ENCODE measurements around the gene GSTP1.

Gene GSTP1

DNA sequence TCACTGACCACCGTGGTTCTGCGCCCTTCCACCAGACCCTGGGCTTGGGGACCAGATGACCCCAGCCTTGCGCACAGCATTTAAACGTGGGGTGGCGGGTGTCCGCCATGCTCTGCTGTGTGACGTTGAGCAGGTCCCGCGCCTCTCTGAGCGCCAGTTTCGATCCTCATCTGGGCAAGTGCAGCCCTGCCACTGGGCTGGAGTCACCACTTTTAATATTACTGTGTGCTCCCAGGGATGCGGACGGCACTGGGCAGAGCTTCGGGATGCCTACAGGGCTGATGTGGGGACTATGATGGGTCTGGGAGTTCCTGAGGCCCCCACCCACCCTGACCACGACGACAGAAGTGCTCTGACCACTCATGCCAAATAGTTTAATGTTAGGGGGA lies 47.3 kb downstream of the GSTP1 start:
- Mint-ChIP-seq H3K9me3 (no peaks in the 10 kb centered on the region), H3K27ac (peak overlapping the region; percentile 87), H3K36me3 (peaks cover 1% of the 10 kb centered on the region), H3K27me3 (peaks cover 16% of the 10 kb centered on the region), H3K4me1 (peaks cover 17% of the 10 kb centered on the region), H3K4me3 (peak overlapping the region; percentile 86)
- no peak for DNase-seq
- CTCF ChIA-PET, result interaction anchor here (0.7 to 8.0 kb wide), 6 partner anchors 14 to 280 kb away, joined by 3 to 91 read pairs (median 23); partner anchors contain the start of gene ACY3

GRCh38 chr11:67631411-67631810 lies 47.8 kb downstream of the GSTP1 start:
- Mint-ChIP-seq H3K9me3 (no peaks in the 10 kb centered on the region), H3K4me1 (peaks cover 17% of the 10 kb centered on the region), H3K4me3 (peak overlapping the region; percentile 86), H3K36me3 (peaks cover 1% of the 10 kb centered on the region), H3K27ac (peak overlapping the region; percentile 87), H3K27me3 (peaks cover 18% of the 10 kb centered on the region)
- CTCF ChIA-PET, result interaction anchor here (4.4 to 8.0 kb wide), 3 partner anchors 16 to 28 kb away, joined by 36 to 91 read pairs (median 59); partner anchors contain the start of gene ACY3
- peak; percentile 22 for DNase-seq

GRCh38 chr11:67631853-67632174 lies 48.2 kb downstream of the GSTP1 start:
- peak overlapping the region; percentile 19 for H3K4me3 Mint-ChIP-seq
- no peak overlapping the region for H3K27ac Mint-ChIP-seq
- CTCF ChIA-PET, result interaction anchor here (5.4 to 8.0 kb wide), 2 partner anchors 15 to 27 kb away, joined by 59 to 91 read pairs; partner anchors contain the start of gene ACY3

GRCh38 chr11:67632175-67632981 lies 48.8 kb downstream of the GSTP1 start:
- H3K9me3 Mint-ChIP-seq, result no peaks in the 10 kb centered on the region
- peaks cover 18% of the 10 kb centered on the region for H3K27me3 Mint-ChIP-seq
- DNase-seq, result peak; percentile 19
- peaks cover 24% of the 10 kb centered on the region for H3K4me1 Mint-ChIP-seq
- CTCF ChIA-PET, result interaction anchor here (5.4 to 8.0 kb wide), 2 partner anchors 15 to 27 kb away, joined by 59 to 91 read pairs; partner anchors contain the start of gene ACY3
- H3K36me3 Mint-ChIP-seq, result no peaks in the 10 kb centered on the region
- no peak overlapping the region for H3K27ac Mint-ChIP-seq
- peak overlapping the region; percentile 19 for H3K4me3 Mint-ChIP-seq

More at GRCh38 chr11:67631853-67632174, 48.2 kb downstream of the GSTP1 start:
- Mint-ChIP-seq H3K4me1 (peaks cover 19% of the 10 kb centered on the region), H3K9me3 (no peaks in the 10 kb centered on the region), H3K27me3 (peaks cover 18% of the 10 kb centered on the region), H3K36me3 (peaks cover 1% of the 10 kb centered on the region)
- no peak for DNase-seq

DNA sequence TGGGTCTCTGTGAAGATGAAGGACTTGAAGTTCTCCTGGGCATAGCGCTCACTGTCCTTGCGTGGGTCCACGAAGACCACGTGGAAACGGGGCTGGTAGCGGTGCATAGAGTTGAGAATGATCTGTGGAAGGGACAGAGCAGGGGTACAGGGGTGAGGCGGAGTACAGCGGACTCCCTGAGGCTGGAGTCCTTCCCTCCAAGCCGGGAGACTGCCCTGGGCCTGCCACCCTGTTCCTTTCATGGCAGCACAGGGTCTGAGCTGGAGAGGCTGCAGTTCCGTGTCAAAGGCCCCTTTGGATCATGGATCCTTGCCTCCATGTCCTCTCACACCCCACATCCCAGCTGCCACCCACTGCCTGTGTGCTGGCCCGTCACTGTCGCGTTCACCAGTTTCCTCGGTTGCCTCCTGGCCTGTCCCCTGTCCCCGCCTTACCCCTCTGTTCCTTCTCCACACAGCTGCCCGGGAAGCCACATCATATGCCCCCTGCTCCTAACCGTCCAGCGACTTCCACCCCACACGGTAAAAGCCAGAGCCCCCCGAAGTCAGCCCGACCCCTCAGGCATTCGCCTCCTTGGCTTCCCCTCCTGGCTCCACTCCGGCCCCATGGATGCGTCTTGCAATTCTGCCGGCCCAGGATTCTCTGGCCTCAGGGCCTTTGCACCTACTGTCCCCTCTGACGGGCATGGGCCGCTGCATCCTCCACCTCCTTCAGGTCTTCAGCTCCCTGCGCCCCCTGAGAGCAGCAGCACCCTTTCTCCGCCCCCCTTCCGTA lies 49.6 kb downstream of the GSTP1 start:
- peaks cover 23% of the 10 kb centered on the region for H3K4me1 Mint-ChIP-seq
- CTCF ChIA-PET, result interaction anchor here (1.2 to 8.0 kb wide), 3 partner anchors 14 to 26 kb away, joined by 3 to 91 read pairs (median 59); partner anchors contain the start of gene ACY3
- no peak overlapping the region for H3K4me3 Mint-ChIP-seq
- no peaks in the 10 kb centered on the region for H3K36me3 Mint-ChIP-seq
- H3K9me3 Mint-ChIP-seq, result no peaks in the 10 kb centered on the region
- H3K27me3 Mint-ChIP-seq, result peaks cover 19% of the 10 kb centered on the region
- peak; percentile 20 for DNase-seq
- peak overlapping the region; percentile 42 for H3K27ac Mint-ChIP-seq

DNA sequence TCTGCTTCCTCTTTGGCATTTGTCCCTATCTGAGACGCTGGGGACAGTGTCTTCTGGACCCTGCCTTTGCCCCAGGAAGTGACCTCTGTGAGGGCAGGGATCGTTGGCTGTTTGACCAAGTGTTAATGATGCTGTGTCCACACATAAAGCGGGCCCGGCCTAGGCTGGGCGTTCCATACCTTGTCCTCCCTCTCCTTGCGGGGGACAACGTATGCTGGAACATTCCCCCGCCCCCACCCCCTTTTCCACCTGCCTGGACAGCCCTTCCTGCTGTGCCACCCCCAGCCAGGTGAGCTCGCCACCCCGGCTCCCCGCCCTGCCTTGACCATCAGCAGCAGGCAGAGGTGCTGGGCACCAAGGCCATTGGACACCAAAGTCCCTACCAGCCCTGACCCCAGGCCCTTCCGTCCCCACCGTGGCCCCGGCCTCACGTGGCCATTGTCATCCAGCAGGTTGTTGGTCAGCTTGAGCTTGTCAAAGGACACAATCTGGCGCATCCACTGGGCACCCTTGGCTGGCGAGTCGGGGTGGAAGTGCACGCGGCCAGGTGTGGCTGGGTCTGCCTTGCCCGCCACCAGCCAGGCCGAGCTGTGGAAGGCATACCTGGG lies 50.2 kb downstream of the GSTP1 start:
- Mint-ChIP-seq H3K4me1 (peaks cover 19% of the 10 kb centered on the region), H3K9me3 (no peaks in the 10 kb centered on the region), H3K36me3 (no peaks in the 10 kb centered on the region), H3K27ac (no peak overlapping the region), H3K27me3 (peaks cover 26% of the 10 kb centered on the region), H3K4me3 (no peak overlapping the region)
- CTCF ChIA-PET, result interaction anchor here (1.2 to 8.0 kb wide), 2 partner anchors 13 to 24 kb away, joined by 3 to 91 read pairs; partner anchors contain the start of gene ACY3
- peak; percentile 15 for DNase-seq

DNA sequence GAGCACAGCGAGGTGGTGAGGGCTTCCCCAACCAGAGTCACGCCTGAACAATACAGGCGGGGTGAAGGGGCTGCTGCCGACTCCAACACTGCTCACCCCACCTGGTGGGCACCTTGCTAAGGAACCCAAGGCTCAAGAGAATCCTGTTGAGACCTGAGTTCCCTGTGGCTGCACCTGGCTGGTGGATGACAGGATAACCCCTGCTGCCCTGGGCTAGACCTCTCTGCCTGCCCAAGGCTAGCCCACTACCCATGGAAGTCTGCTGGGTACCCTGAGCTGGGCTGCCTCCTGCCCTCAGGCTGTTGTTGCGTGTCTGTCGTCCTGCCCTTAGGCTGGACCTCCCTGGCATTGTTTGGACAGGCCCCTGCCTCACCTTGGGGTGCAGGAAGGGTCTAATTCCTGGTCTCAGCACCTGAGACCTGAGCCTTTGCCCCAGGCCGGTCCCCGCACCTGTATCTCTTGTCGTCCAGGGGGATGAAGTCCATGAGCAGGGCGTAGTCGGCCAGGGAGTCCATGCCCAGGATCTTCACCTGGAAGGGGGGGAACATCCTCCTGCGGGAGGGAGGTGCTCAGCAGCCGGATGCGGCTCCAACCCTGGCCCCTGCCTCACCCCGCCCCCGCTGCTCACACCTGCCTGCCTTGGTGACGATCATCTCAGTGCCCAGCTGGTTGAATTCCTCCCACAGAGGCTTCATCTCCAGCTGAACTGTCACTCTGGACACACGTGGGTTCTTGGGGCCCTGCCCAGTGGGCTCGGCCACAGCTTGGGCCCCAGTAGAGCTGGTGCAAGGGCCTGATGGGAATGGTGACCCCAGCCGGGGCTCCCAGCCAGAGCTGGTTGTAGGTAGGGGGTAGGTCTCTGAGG lies 51.0 kb downstream of the GSTP1 start:
- CTCF ChIA-PET, result interaction anchor here (1.2 kb wide), 1 partner anchor 23 kb away, joined by 3 read pairs; no protein-coding TSS in a partner anchor
- DNase-seq, result peak; percentile 8
- Mint-ChIP-seq H3K9me3 (no peaks in the 10 kb centered on the region), H3K27me3 (peaks cover 29% of the 10 kb centered on the region), H3K4me3 (no peak overlapping the region), H3K4me1 (peaks cover 16% of the 10 kb centered on the region), H3K27ac (no peak overlapping the region), H3K36me3 (no peaks in the 10 kb centered on the region)

- no peak overlapping the region for H3K4me3 Mint-ChIP-seq
- DNase-seq, result peak; percentile 11
- CTCF ChIA-PET, result no interaction called here
- peaks cover 35% of the 10 kb centered on the region for H3K27me3 Mint-ChIP-seq
- no peaks in the 10 kb centered on the region for H3K36me3 Mint-ChIP-seq
- no peak overlapping the region for H3K27ac Mint-ChIP-seq
- H3K4me1 Mint-ChIP-seq, result peaks cover 16% of the 10 kb centered on the region
- H3K9me3 Mint-ChIP-seq, result no peaks in the 10 kb centered on the region
Measured at GRCh38 chr11:67635231-67635521, 51.6 kb downstream of the GSTP1 start.

Data from activated naive CD4-positive, alpha-beta T cell treated with anti-CD3 and anti-CD28 coated beads, Interleukin-2, amount 10 ng/mL, durations not matched to agents 7 days and 5 days (primary cell).